SW 1271 (cell line): ENCODE results near the gene PRPSAP1.
A peak's percentile ranks its signal among the peaks of the same experiment; 100 is the strongest.

ENCODE experiments used
- DNase-seq, 2 experiments: peaks; one replicate each; lab custom pipeline; 2025; lab: John Stamatoyannopoulos, UW

PRPSAP1 gene

GRCh38 chr17:76265624-76266243, 88.0 kb downstream of the PRPSAP1 start:
- DNase-seq = no peak

GRCh38 chr17:76264755-76265623, 88.7 kb downstream of the PRPSAP1 start, which contains the start of gene UBALD2:
UBALD2 (plus strand) TSS chr17:76265348; CDS start chr17:76265506, 158 bp downstream.
- DNase-seq = peak; percentile 98 to 99

- DNase-seq = no peak
Measured at GRCh38 chr17:76264425-76264754, 89.3 kb downstream of the PRPSAP1 start.

GRCh38 chr17:76263896-76264295, 89.8 kb downstream of the PRPSAP1 start:
- no peak for DNase-seq

- DNase-seq = no peak
Measured at GRCh38 chr17:76262732-76263344, 90.9 kb downstream of the PRPSAP1 start.

- DNase-seq = no peak
Measured at GRCh38 chr17:76261421-76262215, 92.1 kb downstream of the PRPSAP1 start.

- DNase-seq = no peak
Measured at GRCh38 chr17:76260669-76261068, 93.0 kb downstream of the PRPSAP1 start.

GRCh38 chr17:76260220-76260619, 93.5 kb downstream of the PRPSAP1 start:
- no peak for DNase-seq
